NCI-H526 treated with DMSO at 0.1 percent for 48 hours (cell line): ENCODE measurements around the gene TRAPPC6A.

ENCODE experiments used
- DNase-seq: peaks from one replicate; lab custom pipeline; 2025; lab: John Stamatoyannopoulos, UW

The TRAPPC6A gene

DNA sequence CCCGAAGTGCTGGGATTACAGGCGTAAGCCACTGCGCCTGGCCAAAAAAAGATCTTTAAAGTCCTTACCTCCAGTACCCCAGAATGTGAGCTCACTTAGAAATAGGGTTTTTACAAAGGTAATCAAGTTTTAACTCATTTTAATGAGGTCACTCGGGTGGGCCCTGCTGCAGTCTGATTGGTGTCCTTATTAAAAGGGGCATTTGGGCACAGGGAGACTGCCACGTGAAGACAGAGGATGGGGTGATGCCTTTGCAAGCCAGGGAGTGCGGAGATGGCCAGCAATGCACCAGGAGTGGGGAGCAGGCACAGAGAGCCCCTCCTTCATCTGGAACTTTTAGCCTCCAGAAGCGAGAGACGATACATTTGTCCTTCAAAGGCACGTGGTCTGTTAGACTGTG, 28.9 kb downstream of the TRAPPC6A start:
- DNase-seq: no peak

DNA sequence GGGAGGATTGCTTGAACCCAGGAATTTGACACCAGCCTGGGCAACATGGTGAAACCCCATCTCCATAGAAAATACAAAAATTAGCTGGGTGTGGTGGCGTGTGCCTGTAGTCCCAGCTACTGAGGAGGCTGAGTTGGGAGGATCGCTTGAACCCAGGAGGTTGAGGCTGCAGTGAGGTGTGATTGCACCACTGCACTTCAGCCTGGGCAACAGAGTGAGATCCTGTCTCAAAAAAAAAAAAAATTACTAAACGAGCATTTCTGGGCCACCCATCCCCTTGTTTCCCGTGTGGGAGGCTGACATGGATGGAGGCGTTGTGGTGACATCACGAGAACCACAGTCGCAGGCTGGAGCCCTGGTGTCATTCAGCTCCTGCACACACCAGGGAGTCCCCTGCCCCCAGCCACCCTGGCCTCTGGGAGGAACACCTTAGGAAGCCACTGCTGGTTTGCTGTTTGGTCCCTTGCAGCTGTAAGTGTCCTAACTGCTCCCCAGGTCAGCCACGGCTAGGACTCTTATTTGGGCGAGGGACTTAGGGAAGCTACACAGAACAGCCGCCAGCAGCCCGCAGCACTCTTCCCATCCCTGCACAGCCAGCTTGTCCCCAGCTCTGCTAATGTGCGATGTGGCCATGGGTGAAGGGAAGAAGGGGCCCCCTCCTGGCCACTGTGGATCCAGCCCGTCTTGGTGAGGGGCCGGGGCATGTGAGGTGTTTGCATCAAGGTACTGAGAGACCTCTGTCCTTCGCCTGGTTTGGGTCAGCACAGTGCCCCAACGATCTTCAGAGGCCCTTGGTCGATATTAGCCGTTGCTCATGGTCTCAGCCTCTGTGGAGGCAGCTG, 30.0 kb downstream of the TRAPPC6A start:
- no peak for DNase-seq

GRCh38 chr19:45146741-45147205, 31.3 kb downstream of the TRAPPC6A start:
- no peak for DNase-seq

GRCh38 chr19:45146251-45146650, 31.8 kb downstream of the TRAPPC6A start:
- DNase-seq: no peak

GRCh38 chr19:45145270-45146189, 32.5 kb downstream of the TRAPPC6A start:
- no peak for DNase-seq

GRCh38 chr19:45144431-45145269, 33.4 kb downstream of the TRAPPC6A start:
- DNase-seq: no peak

DNA sequence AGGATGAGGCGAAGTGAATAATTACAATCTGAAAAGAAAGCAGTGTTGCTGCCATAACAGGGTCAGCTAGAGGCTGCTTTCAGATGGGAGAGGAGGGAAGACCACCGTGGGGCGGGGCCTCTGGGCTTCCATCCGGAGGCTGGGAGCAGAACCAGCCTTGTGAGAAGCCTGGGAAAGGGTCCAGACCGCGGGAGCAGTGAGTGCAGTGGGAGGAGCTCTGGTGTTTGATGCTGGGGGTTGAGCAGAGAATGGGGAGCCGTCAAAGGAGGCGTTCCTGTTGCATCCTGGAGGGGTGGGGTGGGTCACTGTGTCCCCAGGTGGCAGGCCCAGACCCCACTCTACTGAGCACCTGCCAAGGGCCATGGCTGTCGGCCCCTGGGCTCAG, 35.3 kb downstream of the TRAPPC6A start:
- no peak for DNase-seq

DNA sequence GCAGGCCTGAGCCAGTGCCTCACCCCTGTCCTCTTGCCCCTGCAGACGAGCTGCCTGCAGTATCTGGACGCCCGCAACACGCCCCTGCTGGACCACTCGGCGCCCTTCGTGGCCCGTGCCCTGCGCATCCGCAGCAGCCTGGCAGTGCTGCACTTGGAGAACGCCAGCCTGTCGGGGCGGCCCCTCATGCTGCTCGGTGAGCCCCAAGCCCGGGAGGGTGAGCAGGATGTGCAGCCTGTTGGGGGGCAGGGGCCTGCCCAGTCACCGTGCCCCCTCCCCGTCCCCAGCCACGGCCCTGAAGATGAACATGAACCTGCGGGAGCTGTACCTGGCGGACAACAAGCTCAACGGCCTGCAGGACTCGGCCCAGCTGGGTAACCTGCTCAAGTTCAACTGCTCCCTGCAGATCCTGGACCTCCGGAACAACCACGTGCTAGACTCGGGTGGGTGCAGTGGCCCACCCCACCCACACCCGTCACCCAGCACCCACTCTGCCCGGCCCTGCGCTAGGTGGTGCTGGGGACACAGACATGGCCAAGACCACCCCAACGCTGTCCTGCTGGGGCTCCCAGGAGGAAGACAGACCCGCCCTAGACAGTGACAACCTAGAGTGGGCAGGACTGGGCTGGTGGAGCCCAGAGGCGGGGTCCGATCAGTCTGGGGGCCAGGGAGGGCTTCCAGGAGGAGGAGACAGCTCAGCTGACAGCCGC, 35.9 kb downstream of the TRAPPC6A start:
- no peak for DNase-seq

- DNase-seq: no peak
These were observed 36.7 kb downstream of the TRAPPC6A start for GRCh38 chr19:45141203-45141900.

- no peak for DNase-seq
These were observed 37.5 kb downstream of the TRAPPC6A start for GRCh38 chr19:45140533-45140932.

DNA sequence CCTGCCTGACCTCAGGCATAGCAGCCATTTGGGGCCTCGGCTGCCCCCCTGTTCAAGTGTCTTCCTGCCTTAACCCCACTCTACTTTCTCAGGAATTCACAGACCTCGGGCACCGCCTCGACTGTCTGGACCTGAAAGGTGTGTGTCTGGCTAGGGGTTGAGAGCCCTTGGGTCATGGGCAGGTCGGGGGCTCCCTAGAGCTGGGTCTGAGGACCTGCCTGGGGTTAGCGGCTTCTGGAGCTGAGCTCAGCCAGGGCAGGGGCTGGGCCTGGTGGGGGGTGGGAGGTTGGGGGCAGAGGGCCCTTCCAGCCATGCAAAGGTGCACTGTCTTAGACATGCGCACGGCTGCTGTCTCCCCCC, 37.9 kb downstream of the TRAPPC6A start:
- DNase-seq: no peak

GRCh38 chr19:45139286-45140143, 38.5 kb downstream of the TRAPPC6A start:
- DNase-seq: no peak

DNA sequence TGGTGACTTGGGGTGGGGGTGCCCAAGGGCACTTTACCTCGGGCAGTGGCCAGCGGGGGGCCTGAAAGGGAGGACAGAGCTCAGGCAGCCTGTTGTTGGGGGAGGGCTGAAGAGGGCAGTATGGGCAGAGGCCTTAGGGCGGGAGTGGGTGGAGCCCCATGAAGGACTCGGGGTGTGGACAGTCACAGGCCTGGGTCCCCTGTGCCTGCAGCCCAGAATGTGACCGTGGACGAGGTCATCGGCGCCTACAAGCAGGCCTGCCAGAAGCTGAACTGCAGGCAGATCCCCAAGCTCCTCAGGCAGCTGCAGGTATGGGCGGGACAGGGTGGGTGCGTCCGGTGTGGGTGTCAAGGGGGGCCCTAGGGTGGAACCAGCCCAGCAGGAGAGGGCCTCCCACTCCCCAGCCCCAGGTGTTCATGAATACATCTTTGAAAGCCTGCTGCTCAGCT, 39.7 kb downstream of the TRAPPC6A start:
- no peak for DNase-seq

- no peak for DNase-seq
These were observed 40.8 kb downstream of the TRAPPC6A start for GRCh38 chr19:45137179-45137761.

- DNase-seq: no peak
These were observed 41.4 kb downstream of the TRAPPC6A start for GRCh38 chr19:45136507-45137178.

- no peak for DNase-seq
These were observed 42.7 kb downstream of the TRAPPC6A start for GRCh38 chr19:45135176-45135885.

DNA sequence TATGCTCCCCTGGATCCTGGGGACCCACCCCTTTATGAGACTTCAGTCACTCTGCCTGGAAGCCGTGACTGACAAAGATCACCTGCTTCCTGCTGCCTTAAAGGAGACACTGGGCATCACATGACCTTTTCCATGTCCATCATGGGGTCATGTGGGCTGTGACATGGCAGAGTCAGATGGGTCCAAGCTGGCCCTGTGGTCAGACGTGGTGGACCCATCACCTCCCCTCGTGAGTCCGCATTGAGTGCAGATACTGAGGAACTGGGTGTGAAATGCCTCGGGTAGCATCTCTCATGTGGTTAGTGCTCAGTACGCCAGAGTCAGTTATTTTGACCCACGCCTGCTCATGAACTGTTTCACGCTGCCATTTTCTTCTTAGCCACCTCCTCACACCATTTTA, 44.4 kb downstream of the TRAPPC6A start:
- no peak for DNase-seq
